NB4 (cell line): ENCODE measurements around the gene KLHL25.

ENCODE experiments used
- CTCF ChIP-seq: IDR thresholded peaks from one replicate; pipeline ENCODE4 v1.5.1; 2012; ENCODE audit warnings: low read depth, low read length
- POLR2A ChIP-seq: IDR thresholded peaks from 2 replicates; pipeline ENCODE4 v1.6.1; 2011; ENCODE audit warnings: mild to moderate bottlenecking; ENCODE audit not compliant: insufficient read length; ENCODE audit errors: extremely low read depth

GRCh38 chr15:85821545-85821944, 26.8 kb upstream of the KLHL25 start:
- no peak for TF ChIP-seq POLR2A
- no peak for TF ChIP-seq CTCF
